ENCODE measurements around the gene OXCT1.
"Not testable (repeated sequence)": the region's sequence is repeated elsewhere in the genome, so short reads cannot be mapped to it uniquely, and the experiment has no call there.

DNA sequence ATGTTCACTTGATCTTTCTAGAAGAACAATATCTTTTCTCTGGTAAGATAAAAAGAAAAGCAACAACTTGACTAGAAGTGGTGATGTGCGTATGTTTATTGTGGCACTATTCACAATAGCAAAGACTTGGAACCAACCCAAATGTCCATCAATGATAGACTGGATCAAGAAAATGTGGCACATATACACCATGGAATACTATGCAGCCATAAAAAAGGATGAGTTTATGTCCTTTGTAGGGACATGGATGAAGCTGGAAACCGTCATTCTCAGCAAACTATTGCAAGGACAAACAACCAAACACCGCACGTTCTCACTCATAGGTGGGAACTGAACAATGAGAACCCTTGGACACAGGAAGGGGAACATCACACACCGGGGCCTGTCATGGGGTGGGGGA lies 140.8 kb downstream of the OXCT1 start:
- TF ChIP-seq, protein P1, sequence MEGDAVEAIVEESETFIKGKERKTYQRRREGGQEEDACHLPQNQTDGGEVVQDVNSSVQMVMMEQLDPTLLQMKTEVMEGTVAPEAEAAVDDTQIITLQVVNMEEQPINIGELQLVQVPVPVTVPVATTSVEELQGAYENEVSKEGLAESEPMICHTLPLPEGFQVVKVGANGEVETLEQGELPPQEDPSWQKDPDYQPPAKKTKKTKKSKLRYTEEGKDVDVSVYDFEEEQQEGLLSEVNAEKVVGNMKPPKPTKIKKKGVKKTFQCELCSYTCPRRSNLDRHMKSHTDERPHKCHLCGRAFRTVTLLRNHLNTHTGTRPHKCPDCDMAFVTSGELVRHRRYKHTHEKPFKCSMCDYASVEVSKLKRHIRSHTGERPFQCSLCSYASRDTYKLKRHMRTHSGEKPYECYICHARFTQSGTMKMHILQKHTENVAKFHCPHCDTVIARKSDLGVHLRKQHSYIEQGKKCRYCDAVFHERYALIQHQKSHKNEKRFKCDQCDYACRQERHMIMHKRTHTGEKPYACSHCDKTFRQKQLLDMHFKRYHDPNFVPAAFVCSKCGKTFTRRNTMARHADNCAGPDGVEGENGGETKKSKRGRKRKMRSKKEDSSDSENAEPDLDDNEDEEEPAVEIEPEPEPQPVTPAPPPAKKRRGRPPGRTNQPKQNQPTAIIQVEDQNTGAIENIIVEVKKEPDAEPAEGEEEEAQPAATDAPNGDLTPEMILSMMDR (conservative IDR thresholded peaks at IDR 0.05 in 1 of 2, IDR thresholded peaks at IDR 0.05 in 1 of 2; ENCODE audit: extremely low read depth in 1 of 2, insufficient read depth in 1 of 2, low read depth in 1 of 2, low read length in 2 of 2) = not testable (repeated sequence)
- TF ChIP-seq EZH2 (IDR thresholded peaks at IDR 0.05; ENCODE audit: borderline replicate concordance, low read length) = not testable (repeated sequence)
